HEK293T (cell line): ENCODE measurements around the gene STARD6.

Experiments used
- ARNT ChIP-seq: fragments of 450-650 bp; IDR thresholded peaks from 2 replicates; pipeline ENCODE4 v1.6.1; 2017; ENCODE audit warnings: mild to moderate bottlenecking
- BHLHE40 ChIP-seq: fragments of 450-650 bp; IDR thresholded peaks from 2 replicates; pipeline ENCODE4 v1.6.1; 2016; ENCODE audit warnings: mild to moderate bottlenecking, moderate library complexity, borderline replicate concordance

- no peak for TF ChIP-seq BHLHE40
- no peak for TF ChIP-seq ARNT
These were observed 22.0 kb downstream of the STARD6 start for GRCh38 chr18:54335638-54336173.
